GM12891 (cell line): ENCODE measurements around the gene ARG2.

Experiments used
- POLR2A ChIP-seq: IDR thresholded peaks from 2 replicates; pipeline ENCODE4 v1.6.1; 2011; ENCODE audit warnings: low read depth, low read length, control low read depth
- TAF1 ChIP-seq: IDR thresholded peaks from 2 replicates; pipeline ENCODE4 v1.6.1; 2011; ENCODE audit warnings: low read depth, low read length, control low read depth

DNA sequence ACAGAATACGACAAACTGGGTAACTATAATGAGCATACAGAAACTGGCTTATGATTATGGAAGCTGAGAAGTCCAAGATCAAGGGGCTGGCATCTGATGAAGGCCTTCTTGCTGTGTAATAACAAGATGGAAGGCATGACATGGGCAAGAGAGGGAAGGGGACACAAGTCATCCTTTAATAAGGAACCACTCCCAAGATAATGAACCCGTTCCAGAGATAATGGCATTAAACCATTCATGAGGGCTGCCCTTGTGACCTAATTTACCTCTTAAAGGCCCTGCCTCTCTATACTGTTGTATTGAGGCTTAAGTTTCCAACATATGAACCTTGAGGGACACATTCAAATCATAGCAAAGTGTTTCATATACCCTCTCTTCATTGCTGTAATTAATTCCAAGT is 59.3 kb downstream of the ARG2 start:
- no peak for TF ChIP-seq POLR2A
- no peak for TF ChIP-seq TAF1
